Astrocyte (in vitro differentiated cells and primary cell): ENCODE results near the gene ALDH16A1.

Source experiments
- CTCF ChIP-seq: IDR thresholded peaks from 2 replicates; pipeline ENCODE4 v1.5.1; 2011; ENCODE audit warnings: low read depth, mild to moderate bottlenecking, inconsistent platforms, low read length, moderate library complexity; ENCODE audit not compliant: insufficient read depth
- EZH2 ChIP-seq: IDR thresholded peaks from 2 replicates; pipeline ENCODE4 v1.6.1; 2012; ENCODE audit warnings: mild to moderate bottlenecking, low read length, inconsistent platforms; ENCODE audit not compliant: insufficient read depth

GRCh38 chr19:49512970-49513745 lies 60.1 kb downstream of the ALDH16A1 start:
- TF ChIP-seq CTCF: no peak
- TF ChIP-seq EZH2: no peak
